Memory B cell (primary cell): ENCODE data around the gene WDR76.
"Not testable (repeated sequence)": the region's sequence is repeated elsewhere in the genome, so short reads cannot be mapped to it uniquely, and the experiment has no call there.

Source experiments
- ATAC-seq: fragments of 150-1000 bp; cut with Tn5 transposase; 2 replicates; pipeline ENCODE4 v1.10.0; 2021; ENCODE audit warnings: low read depth, mild to moderate bottlenecking, moderate library complexity
- DNase-seq, 2 donors: peaks; one replicate each; pipeline ENCODE4 v3.0.0; 2022; ENCODE audit warnings: low spot score in 2 of 2
- H3K27ac Mint-ChIP-seq: one replicate; pipeline ENCODE4 v1.8.0; 2022; ENCODE audit warnings: mild to moderate bottlenecking, moderate library complexity, mixed read lengths
- H3K27me3 Mint-ChIP-seq: one replicate; pipeline ENCODE4 v1.8.0; 2022; ENCODE audit warnings: mixed read lengths
- H3K36me3 Mint-ChIP-seq: one replicate; pipeline ENCODE4 v1.8.0; 2022; ENCODE audit warnings: mild to moderate bottlenecking, mixed read lengths
- H3K4me1 Mint-ChIP-seq: one replicate; pipeline ENCODE4 v1.8.0; 2022; ENCODE audit warnings: mixed read lengths
- H3K4me3 Mint-ChIP-seq: one replicate; pipeline ENCODE4 v1.8.0; 2022; ENCODE audit warnings: mild to moderate bottlenecking, moderate library complexity, mixed read lengths
- H3K9me3 Mint-ChIP-seq: one replicate; pipeline ENCODE4 v1.8.0; 2022; ENCODE audit warnings: mixed read lengths

Gene WDR76

GRCh38 chr15:43799945-43800285, 26.9 kb upstream of the WDR76 start, which contains the start of gene SERINC4:
SERINC4 (minus strand) TSS chr15:43800220; CDS start chr15:43799986, 234 bp downstream.
- Mint-ChIP-seq H3K9me3 (no peaks in the 10 kb centered on the region), H3K4me3 (peak within 1 kb of the TSS; percentile 100), H3K27me3 (no peaks in the 10 kb centered on the region), H3K4me1 (peaks cover 34% of the 10 kb centered on the region), H3K27ac (peak within 1 kb of the TSS; percentile 98), H3K36me3 (peaks cover 26% of the 10 kb centered on the region)
- no peak for ATAC-seq
- no peak for DNase-seq

- Mint-ChIP-seq H3K27ac (peak within 1 kb of the TSS; percentile 98), H3K9me3 (no peaks in the 10 kb centered on the region), H3K4me1 (peaks cover 30% of the 10 kb centered on the region), H3K27me3 (no peaks in the 10 kb centered on the region), H3K36me3 (peaks cover 23% of the 10 kb centered on the region), H3K4me3 (peak within 1 kb of the TSS; percentile 100)
- peak; percentile 100 for ATAC-seq
- peak; percentile 78 to 82 for DNase-seq
Observed at GRCh38 chr15:43800286-43801141, 26.3 kb upstream of the WDR76 start, which contains the start of gene HYPK. HYPK (plus strand) TSS chr15:43800599; CDS start chr15:43800623, 24 bp downstream.

- H3K36me3 Mint-ChIP-seq, result peaks cover 29% of the 10 kb centered on the region
- not testable (repeated sequence) for ATAC-seq, H3K27me3 Mint-ChIP-seq, H3K27ac Mint-ChIP-seq, H3K9me3 Mint-ChIP-seq, DNase-seq, H3K4me3 Mint-ChIP-seq
- H3K4me1 Mint-ChIP-seq, result peaks cover 26% of the 10 kb centered on the region
Observed at GRCh38 chr15:43802676-43803075, 24.1 kb upstream of the WDR76 start.

- DNase-seq (no peak), ATAC-seq (no peak)
- no peak overlapping the region for H3K4me3 Mint-ChIP-seq
- H3K9me3 Mint-ChIP-seq, result no peaks in the 10 kb centered on the region
- peaks cover 11% of the 10 kb centered on the region for H3K4me1 Mint-ChIP-seq
- H3K27me3 Mint-ChIP-seq, result no peaks in the 10 kb centered on the region
- peaks cover 25% of the 10 kb centered on the region for H3K36me3 Mint-ChIP-seq
- peak overlapping the region; percentile 95 for H3K27ac Mint-ChIP-seq
Observed at GRCh38 chr15:43808435-43808950, 18.3 kb upstream of the WDR76 start.

GRCh38 chr15:43808960-43809678, 17.7 kb upstream of the WDR76 start:
- H3K4me1 Mint-ChIP-seq, result peaks cover 11% of the 10 kb centered on the region
- H3K27me3 Mint-ChIP-seq, result no peaks in the 10 kb centered on the region
- peak overlapping the region; percentile 60 for H3K4me3 Mint-ChIP-seq
- peaks cover 25% of the 10 kb centered on the region for H3K36me3 Mint-ChIP-seq
- ATAC-seq (peak; percentile 91), DNase-seq (peak in 1 of 2 donors; percentile 52)
- no peaks in the 10 kb centered on the region for H3K9me3 Mint-ChIP-seq
- peak overlapping the region; percentile 95 for H3K27ac Mint-ChIP-seq

GRCh38 chr15:43815064-43815463, 11.7 kb upstream of the WDR76 start:
- not testable (repeated sequence) for H3K27me3 Mint-ChIP-seq, DNase-seq, ATAC-seq, H3K4me3 Mint-ChIP-seq, H3K4me1 Mint-ChIP-seq, H3K9me3 Mint-ChIP-seq
- peaks cover 21% of the 10 kb centered on the region for H3K36me3 Mint-ChIP-seq
- peak overlapping the region; percentile 45 for H3K27ac Mint-ChIP-seq

- Mint-ChIP-seq H3K27ac (peak overlapping the region; percentile 36), H3K4me3 (peak overlapping the region; percentile 28), H3K27me3 (no peaks in the 10 kb centered on the region), H3K9me3 (no peaks in the 10 kb centered on the region), H3K36me3 (peaks cover 7% of the 10 kb centered on the region), H3K4me1 (peaks cover 9% of the 10 kb centered on the region)
- no peak for DNase-seq
- no peak for ATAC-seq
Observed at GRCh38 chr15:43821505-43821904, 5.3 kb upstream of the WDR76 start.

GRCh38 chr15:43824302-43825246, 2.2 kb upstream of the WDR76 start, which contains the start of gene MFAP1:
MFAP1 (minus strand) TSS chr15:43824690; CDS start chr15:43824569, 121 bp downstream.
- Mint-ChIP-seq H3K27ac (peak within 1 kb of the TSS; percentile 98), H3K9me3 (no peaks in the 10 kb centered on the region), H3K36me3 (peaks cover 2% of the 10 kb centered on the region), H3K4me3 (peak within 1 kb of the TSS; percentile 95), H3K4me1 (peaks cover 24% of the 10 kb centered on the region), H3K27me3 (no peaks in the 10 kb centered on the region)
- DNase-seq, result peak; percentile 71 to 85
- peak; percentile 88 for ATAC-seq

GRCh38 chr15:43825305-43825704, 1.5 kb upstream of the WDR76 start:
- H3K4me3 Mint-ChIP-seq, result peak overlapping the region; percentile 24
- DNase-seq, H3K27me3 Mint-ChIP-seq, H3K36me3 Mint-ChIP-seq, H3K9me3 Mint-ChIP-seq, ATAC-seq: not testable (repeated sequence)
- H3K27ac Mint-ChIP-seq, result peak overlapping the region; percentile 38
- peaks cover 30% of the 10 kb centered on the region for H3K4me1 Mint-ChIP-seq

GRCh38 chr15:43826029-43826507, 734 bp upstream of the WDR76 start:
- Mint-ChIP-seq H3K27me3 (no peaks in the 10 kb centered on the region), H3K9me3 (no peaks in the 10 kb centered on the region), H3K36me3 (peaks cover 2% of the 10 kb centered on the region), H3K4me3 (peak overlapping the region; percentile 85), H3K27ac (peak overlapping the region; percentile 38), H3K4me1 (peaks cover 32% of the 10 kb centered on the region)
- ATAC-seq (no peak), DNase-seq (no peak)

- Mint-ChIP-seq H3K4me3 (peak overlapping the region; percentile 85), H3K36me3 (no peaks in the 10 kb centered on the region), H3K27me3 (no peaks in the 10 kb centered on the region), H3K4me1 (peaks cover 33% of the 10 kb centered on the region), H3K9me3 (no peaks in the 10 kb centered on the region), H3K27ac (peak overlapping the region; percentile 77)
- ATAC-seq (no peak), DNase-seq (no peak)
Observed at GRCh38 chr15:43828061-43828657, 1.4 kb downstream of the WDR76 start.

- not testable (repeated sequence) for H3K9me3 Mint-ChIP-seq, DNase-seq, H3K27me3 Mint-ChIP-seq, ATAC-seq, H3K36me3 Mint-ChIP-seq
- H3K4me1 Mint-ChIP-seq, result peaks cover 29% of the 10 kb centered on the region
- H3K4me3 Mint-ChIP-seq, result peak overlapping the region; percentile 46
- peak overlapping the region; percentile 76 for H3K27ac Mint-ChIP-seq
Observed at GRCh38 chr15:43829951-43830540, 3.2 kb downstream of the WDR76 start.
